ENCODE data around the gene HPSE. TPM values are rescaled to one million over a fixed set of nuclear protein-coding genes. Genes with fewer than 3 reads are reported as not detected.

HPSE gene
- total RNA-seq, 1 experiment from 2014 or later, result 12.6 TPM

DNA sequence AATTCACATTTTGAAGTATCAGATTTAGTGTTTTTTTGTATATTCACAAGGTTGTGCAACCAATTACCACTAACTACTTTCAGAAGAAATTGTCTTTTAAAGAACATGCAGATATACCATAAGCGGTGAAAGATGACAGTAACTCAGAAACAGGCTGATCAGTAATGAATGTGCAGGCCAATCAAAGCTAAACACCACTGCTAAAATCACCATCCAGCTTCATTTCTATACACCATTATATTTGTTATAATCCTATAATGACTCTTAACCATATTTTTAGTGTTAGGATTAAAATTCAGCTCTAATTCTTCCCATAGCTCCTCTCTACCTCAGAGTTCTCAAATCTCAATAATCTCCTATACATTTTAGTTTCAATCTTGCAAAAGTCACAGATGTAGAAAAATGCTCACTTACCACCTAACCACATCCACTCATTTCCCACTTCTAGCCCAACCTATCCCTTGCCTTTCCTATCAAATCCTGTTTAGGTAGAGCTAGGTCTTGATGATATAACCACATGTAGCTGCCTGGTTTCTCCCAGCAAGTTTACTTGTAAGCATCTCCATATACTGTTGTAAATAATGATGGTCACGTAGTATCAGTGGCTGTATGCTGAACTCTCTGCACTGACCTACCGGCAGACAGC, 66.7 kb downstream of the HPSE start:
- DNase-seq (ENCODE audit: low read depth, low spot score), result no peak
- Histone ChIP-seq H2AFZ (ENCODE audit: low read depth, low read length, poor library complexity, severe bottlenecking) (no peak overlapping the region), H3K79me2 (ENCODE audit: insufficient read depth, low read length) (no peaks in the 10 kb centered on the region), H3K4me1 (ENCODE audit: control insufficient read depth in 1 of 2, insufficient read depth in 2 of 2, low read length in 2 of 2) (no peaks in the 10 kb centered on the region), H3K4me2 (ENCODE audit: low read length) (no peak overlapping the region), H4K20me1 (ENCODE audit: insufficient read depth) (no peaks in the 10 kb centered on the region), H3K9me3 (ENCODE audit: control insufficient read depth in 1 of 2, insufficient read depth in 1 of 2, low read depth in 1 of 2, low read length in 2 of 2) (no peaks in the 10 kb centered on the region), H3K27ac (ENCODE audit: low read depth, low read length) (no peak overlapping the region), H3K27me3 (ENCODE audit: insufficient read depth, low read length) (no peaks in the 10 kb centered on the region), H3K9ac (ENCODE audit: low read length) (no peak overlapping the region), H3K4me3 (replicated peaks in 1 of 2; ENCODE audit: low read depth in 1 of 2, low read length in 2 of 2) (no peak overlapping the region), H3K36me3 (ENCODE audit: control insufficient read depth in 1 of 2, insufficient read depth in 2 of 2, low read length in 2 of 2) (peaks cover 3 to 12% of the 10 kb centered on the region in 2 experiments; a peak in 1 of 4 replicates), H3K9me2 (ENCODE audit: insufficient read depth) (no peaks in the 10 kb centered on the region)
- CTCF ChIA-PET, result interaction anchor here (1.3 kb wide), 1 partner anchor 15 kb away, joined by 3 read pairs; no protein-coding TSS in a partner anchor
- ATAC-seq, result no peak
- BruUV-seq (replicated peaks), result no TSS peak
- TF ChIP-seq FOSL1 (IDR thresholded peaks at IDR 0.05; ENCODE audit: low read depth) (no peak), SIN3A (IDR thresholded peaks at IDR 0.05; ENCODE audit: low read depth) (no peak), ELF1 (IDR thresholded peaks at IDR 0.05; ENCODE audit: borderline replicate concordance, low read depth) (no peak), JUND (IDR thresholded peaks at IDR 0.05) (no peak), SRF (IDR thresholded peaks at IDR 0.05; ENCODE audit: low read depth) (no peak), EGR1 (IDR thresholded peaks at IDR 0.05; ENCODE audit: low read depth) (no peak), EZH2phosphoT487 (IDR thresholded peaks at IDR 0.05; ENCODE audit: borderline replicate concordance) (no peak), EZH2 (IDR thresholded peaks at IDR 0.05) (no peak), CBX3 (IDR thresholded peaks at IDR 0.05; ENCODE audit: low read depth) (no peak), YY1 (IDR thresholded peaks at IDR 0.05; ENCODE audit: extremely low read depth, insufficient replicate concordance, low read depth, low read length) (no peak), POLR2A (IDR thresholded peaks at IDR 0.05; ENCODE audit: borderline replicate concordance, extremely low read depth, insufficient read depth, insufficient read length) (no peak), TCF7L2 (IDR thresholded peaks at IDR 0.05; ENCODE audit: borderline replicate concordance, extremely low read depth, insufficient read depth, insufficient read length) (no peak), ZFX (IDR thresholded peaks at IDR 0.05) (no peak)
- TF ChIP-seq, protein P1, sequence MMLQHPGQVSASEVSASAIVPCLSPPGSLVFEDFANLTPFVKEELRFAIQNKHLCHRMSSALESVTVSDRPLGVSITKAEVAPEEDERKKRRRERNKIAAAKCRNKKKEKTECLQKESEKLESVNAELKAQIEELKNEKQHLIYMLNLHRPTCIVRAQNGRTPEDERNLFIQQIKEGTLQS (IDR thresholded peaks at IDR 0.05), result no peak
- TF ChIP-seq, protein P2, sequence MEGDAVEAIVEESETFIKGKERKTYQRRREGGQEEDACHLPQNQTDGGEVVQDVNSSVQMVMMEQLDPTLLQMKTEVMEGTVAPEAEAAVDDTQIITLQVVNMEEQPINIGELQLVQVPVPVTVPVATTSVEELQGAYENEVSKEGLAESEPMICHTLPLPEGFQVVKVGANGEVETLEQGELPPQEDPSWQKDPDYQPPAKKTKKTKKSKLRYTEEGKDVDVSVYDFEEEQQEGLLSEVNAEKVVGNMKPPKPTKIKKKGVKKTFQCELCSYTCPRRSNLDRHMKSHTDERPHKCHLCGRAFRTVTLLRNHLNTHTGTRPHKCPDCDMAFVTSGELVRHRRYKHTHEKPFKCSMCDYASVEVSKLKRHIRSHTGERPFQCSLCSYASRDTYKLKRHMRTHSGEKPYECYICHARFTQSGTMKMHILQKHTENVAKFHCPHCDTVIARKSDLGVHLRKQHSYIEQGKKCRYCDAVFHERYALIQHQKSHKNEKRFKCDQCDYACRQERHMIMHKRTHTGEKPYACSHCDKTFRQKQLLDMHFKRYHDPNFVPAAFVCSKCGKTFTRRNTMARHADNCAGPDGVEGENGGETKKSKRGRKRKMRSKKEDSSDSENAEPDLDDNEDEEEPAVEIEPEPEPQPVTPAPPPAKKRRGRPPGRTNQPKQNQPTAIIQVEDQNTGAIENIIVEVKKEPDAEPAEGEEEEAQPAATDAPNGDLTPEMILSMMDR (IDR thresholded peaks at IDR 0.05 in 2 of 3, conservative IDR thresholded peaks at IDR 0.05 in 1 of 3; ENCODE audit: borderline replicate concordance in 1 of 3, insufficient read depth in 1 of 3, low read depth in 2 of 3, low read length in 2 of 3), result no peak
- TF ChIP-seq, protein P3, sequence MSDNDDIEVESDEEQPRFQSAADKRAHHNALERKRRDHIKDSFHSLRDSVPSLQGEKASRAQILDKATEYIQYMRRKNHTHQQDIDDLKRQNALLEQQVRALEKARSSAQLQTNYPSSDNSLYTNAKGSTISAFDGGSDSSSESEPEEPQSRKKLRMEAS (IDR thresholded peaks at IDR 0.05), result no peak
- TF ChIP-seq, protein P4, sequence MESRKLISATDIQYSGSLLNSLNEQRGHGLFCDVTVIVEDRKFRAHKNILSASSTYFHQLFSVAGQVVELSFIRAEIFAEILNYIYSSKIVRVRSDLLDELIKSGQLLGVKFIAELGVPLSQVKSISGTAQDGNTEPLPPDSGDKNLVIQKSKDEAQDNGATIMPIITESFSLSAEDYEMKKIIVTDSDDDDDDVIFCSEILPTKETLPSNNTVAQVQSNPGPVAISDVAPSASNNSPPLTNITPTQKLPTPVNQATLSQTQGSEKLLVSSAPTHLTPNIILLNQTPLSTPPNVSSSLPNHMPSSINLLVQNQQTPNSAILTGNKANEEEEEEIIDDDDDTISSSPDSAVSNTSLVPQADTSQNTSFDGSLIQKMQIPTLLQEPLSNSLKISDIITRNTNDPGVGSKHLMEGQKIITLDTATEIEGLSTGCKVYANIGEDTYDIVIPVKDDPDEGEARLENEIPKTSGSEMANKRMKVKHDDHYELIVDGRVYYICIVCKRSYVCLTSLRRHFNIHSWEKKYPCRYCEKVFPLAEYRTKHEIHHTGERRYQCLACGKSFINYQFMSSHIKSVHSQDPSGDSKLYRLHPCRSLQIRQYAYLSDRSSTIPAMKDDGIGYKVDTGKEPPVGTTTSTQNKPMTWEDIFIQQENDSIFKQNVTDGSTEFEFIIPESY (IDR thresholded peaks at IDR 0.05; ENCODE audit: extremely low read depth, insufficient replicate concordance, low read length), result no peak
- intact Hi-C loops (cut with micrococcal nuclease), result no loop called here
- RAD21 ChIA-PET (ENCODE audit: low non-redundant PET in 1 of 2, low total read pairs in 2 of 2, uncharacterized antibody in 2 of 2, unreplicated experiment in 2 of 2), result no interaction called here
- POLR2A ChIA-PET, result no interaction called here
